Measurements from ENCODE around the gene TMEM132D. TPM values are rescaled to one million over a fixed set of nuclear protein-coding genes. Genes with fewer than 3 reads are reported as not detected.

TMEM132D gene
- total and polyA plus RNA-seq, 2 of the 8 experiments (the other 6 are each of a cell fraction or from before 2014, with no cell fraction given): 3.5 to 10.1 TPM

GRCh38 chr12:129862561-129863175 is 41.2 kb downstream of the TMEM132D start (continued):
- no peak for TF ChIP-seq CHD7 (IDR thresholded peaks at IDR 0.05; ENCODE audit: insufficient replicate concordance, low read length)
- TF ChIP-seq CEBPB (IDR thresholded peaks at IDR 0.05; ENCODE audit: low read depth, low read length): no peak
- TF ChIP-seq RNF2 (IDR thresholded peaks at IDR 0.05; ENCODE audit: borderline replicate concordance, low read depth, low read length, missing control alignments, poor library complexity, severe bottlenecking): no peak
- no peak for TF ChIP-seq MAFK (IDR thresholded peaks at IDR 0.05; ENCODE audit: low read depth, low read length)

All from H1 (cell line).